T-helper 17 cell (primary cell): ENCODE data around the gene RNF14. TPM values are rescaled to one million over a fixed set of nuclear protein-coding genes. Genes with fewer than 3 reads are reported as not detected.

Source experiments
- ATAC-seq: fragments of 150-1000 bp; cut with Tn5 transposase; 2 replicates; pipeline ENCODE4 v1.10.0; 2021; ENCODE audit warnings: mild to moderate bottlenecking, moderate library complexity
- DNase-seq, 3 donors: peaks; one replicate each; pipeline versions ENCODE4 v3.0.0 to v3.0.0-alpha.2; 2020 to 2021
- H3K9me3 ChIP-seq: one replicate; pipeline ENCODE4 v1.7.0; 2013; ENCODE audit warnings: low read length, mild to moderate bottlenecking; ENCODE audit not compliant: control insufficient read depth, poor library complexity, severe bottlenecking
- H3K27ac Mint-ChIP-seq: one replicate; pipeline ENCODE4 v1.8.0; 2022; ENCODE audit warnings: mild to moderate bottlenecking, moderate library complexity, mixed read lengths
- H3K27me3 Mint-ChIP-seq: one replicate; pipeline ENCODE4 v1.8.0; 2022; ENCODE audit warnings: mixed read lengths
- H3K36me3 Mint-ChIP-seq: one replicate; pipeline ENCODE4 v1.8.0; 2022; ENCODE audit warnings: low read depth, mixed read lengths
- H3K4me1 Mint-ChIP-seq: one replicate; pipeline ENCODE4 v1.8.0; 2022; ENCODE audit warnings: mild to moderate bottlenecking, mixed read lengths
- H3K4me3 Mint-ChIP-seq: one replicate; pipeline ENCODE4 v1.8.0; 2022; ENCODE audit warnings: mild to moderate bottlenecking, moderate library complexity, mixed read lengths
- total RNA-seq, 4 donors: library from RNA in 2 of 4; stranded (reverse) in 2 of 4; gene quantifications; one replicate each; pipeline ENCODE4 v1.2.3 and lab custom pipeline; 2022 to 2026

Gene RNF14
- total RNA-seq, 2 donors from 2014 or later, result 16.5 to 18.7 TPM

- ATAC-seq (no peak), DNase-seq (no peak)
- H3K4me3 Mint-ChIP-seq, result no peak overlapping the region
- H3K36me3 Mint-ChIP-seq, result peaks cover under 1% of the 10 kb centered on the region
- H3K27me3 Mint-ChIP-seq, result no peaks in the 10 kb centered on the region
- peaks cover 9% of the 10 kb centered on the region for H3K4me1 Mint-ChIP-seq
- no peak overlapping the region for H3K27ac Mint-ChIP-seq
- H3K9me3 ChIP-seq, result no peaks in the 10 kb centered on the region
Measured at GRCh38 chr5:142038735-142039134, 69.8 kb downstream of the RNF14 start.

Other genes starting within 250 kb of the RNF14 start
- under 1 TPM; 0.57 to 0.87 TPM for gene PCDH1, start 90.7 kb upstream of the RNF14 start, total RNA-seq
- gene DELE1, start 45.2 kb upstream of the RNF14 start, total RNA-seq, result 10 to 100 TPM; 76.6 to 86.7 TPM
- gene PCDH12, start 10.9 kb upstream of the RNF14 start, total RNA-seq, result under 1 TPM; 0.05 to 0.15 TPM
- 10 to 100 TPM in 1 of 2 donors, 1 to 10 TPM in 1; 9.5 to 13.2 TPM for gene GNPDA1, start 43.9 kb downstream of the RNF14 start, total RNA-seq
- 10 to 100 TPM; 89.6 to 92.9 TPM for gene NDFIP1, start 139.7 kb downstream of the RNF14 start, total RNA-seq